HEK293 (cell line): ENCODE results near the gene PCCA.

Experiments
- GLIS1 ChIP-seq: fragments of 450-650 bp; formaldehyde crosslinking; IDR thresholded peaks from 2 replicates; pipeline ENCODE4 v1.5.1; 2016; ENCODE audit warnings: missing biosample characterization, missing genetic modification characterization
- GLIS2 ChIP-seq: fragments of 450-650 bp; formaldehyde crosslinking; IDR thresholded peaks from 2 replicates; pipeline ENCODE4 v1.5.1; 2016; ENCODE audit warnings: missing biosample characterization, missing genetic modification characterization
- KLF10 ChIP-seq: fragments of 450-650 bp; IDR thresholded peaks from 2 replicates; pipeline ENCODE4 v1.5.1; 2018; ENCODE audit warnings: missing biosample characterization, mild to moderate bottlenecking, missing genetic modification characterization
- OSR2 ChIP-seq: fragments of 450-650 bp; formaldehyde crosslinking; IDR thresholded peaks from 2 replicates; pipeline ENCODE4 v1.5.1; 2016; ENCODE audit warnings: missing biosample characterization, missing genetic modification characterization
- PRDM1 ChIP-seq: fragments of 450-650 bp; formaldehyde crosslinking; IDR thresholded peaks from 2 replicates; pipeline ENCODE4; 2016; ENCODE audit warnings: missing biosample characterization, missing genetic modification characterization
- SP7 ChIP-seq: fragments of 450-650 bp; formaldehyde crosslinking; IDR thresholded peaks from 2 replicates; pipeline ENCODE4 v1.5.1; 2016; ENCODE audit warnings: missing biosample characterization, missing genetic modification characterization
- TRIM28 ChIP-seq: IDR thresholded peaks from 2 replicates; pipeline ENCODE4 v1.6.1; 2011; ENCODE audit warnings: low read length, control low read depth, borderline replicate concordance
- ZBTB17 ChIP-seq: fragments of 450-650 bp; formaldehyde crosslinking; IDR thresholded peaks from 2 replicates; pipeline ENCODE4 v1.5.1; 2016; ENCODE audit warnings: missing biosample characterization, missing genetic modification characterization
- ZBTB48 ChIP-seq: fragments of 450-650 bp; formaldehyde crosslinking; IDR thresholded peaks from 2 replicates; pipeline ENCODE4 v1.5.1; 2016; ENCODE audit warnings: missing biosample characterization, missing genetic modification characterization
- ZEB2 ChIP-seq: fragments of 450-650 bp; formaldehyde crosslinking; IDR thresholded peaks from 2 replicates; pipeline ENCODE4 v1.5.1; 2016; ENCODE audit warnings: missing biosample characterization, missing genetic modification characterization
- ZNF366 ChIP-seq: fragments of 450-650 bp; formaldehyde crosslinking; conservative IDR thresholded peaks from 2 replicates; pipeline ENCODE4 v1.5.1; 2016; ENCODE audit warnings: missing biosample characterization, missing genetic modification characterization
- ZNF426 ChIP-seq: fragments of 450-650 bp; formaldehyde crosslinking; IDR thresholded peaks from 2 replicates; pipeline ENCODE4 v1.5.1; 2017; ENCODE audit warnings: missing biosample characterization, missing genetic modification characterization, mild to moderate bottlenecking, inconsistent platforms, moderate library complexity
- ZNF501 ChIP-seq: fragments of 450-650 bp; formaldehyde crosslinking; IDR thresholded peaks from 2 replicates; pipeline ENCODE4 v1.5.1; 2016; ENCODE audit warnings: missing biosample characterization, missing genetic modification characterization
- ZNF558 ChIP-seq: fragments of 450-650 bp; formaldehyde crosslinking; IDR thresholded peaks from 2 replicates; pipeline ENCODE4 v1.5.1; 2016; ENCODE audit warnings: missing biosample characterization, missing genetic modification characterization
- ZNF600 ChIP-seq: fragments of 450-650 bp; formaldehyde crosslinking; IDR thresholded peaks from 2 replicates; pipeline ENCODE4 v1.5.1; 2016; ENCODE audit warnings: missing biosample characterization, missing genetic modification characterization
- ZNF660 ChIP-seq: fragments of 450-650 bp; IDR thresholded peaks from 2 replicates; pipeline ENCODE4 v1.5.1; 2018; ENCODE audit warnings: missing biosample characterization, mild to moderate bottlenecking, missing genetic modification characterization
- ZNF76 ChIP-seq: fragments of 450-650 bp; formaldehyde crosslinking; IDR thresholded peaks from 2 replicates; pipeline ENCODE4; 2016; ENCODE audit warnings: low read depth, missing biosample characterization, missing genetic modification characterization, borderline replicate concordance
- TF ChIP-seq, protein P1 (sequence below): fragments of 450-650 bp; formaldehyde crosslinking; IDR thresholded peaks from 2 replicates; pipeline ENCODE4 v1.5.1; 2016; ENCODE audit warnings: missing biosample characterization, missing genetic modification characterization
- TF ChIP-seq, protein P2 (sequence below): fragments of 450-650 bp; formaldehyde crosslinking; IDR thresholded peaks from 2 replicates; pipeline ENCODE4 v1.5.1; 2016; ENCODE audit warnings: missing biosample characterization, missing genetic modification characterization
- TF ChIP-seq, protein P3 (sequence below): fragments of 450-650 bp; formaldehyde crosslinking; IDR thresholded peaks from 2 replicates; pipeline ENCODE4 v1.5.1; 2016; ENCODE audit warnings: missing biosample characterization, missing genetic modification characterization
- TF ChIP-seq, protein P4 (sequence below): fragments of 450-650 bp; formaldehyde crosslinking; IDR thresholded peaks from 2 replicates; pipeline ENCODE4 v1.5.1; 2017; ENCODE audit warnings: missing biosample characterization, missing genetic modification characterization
- TF ChIP-seq, protein P5 (sequence below): fragments of 450-650 bp; formaldehyde crosslinking; IDR thresholded peaks from 2 replicates; pipeline ENCODE4 v1.5.1; 2016; ENCODE audit warnings: missing biosample characterization, missing genetic modification characterization
- TF ChIP-seq, protein P6 (sequence below): fragments of 450-650 bp; formaldehyde crosslinking; IDR thresholded peaks from 2 replicates; pipeline ENCODE4 v1.5.1; 2016; ENCODE audit warnings: missing biosample characterization, missing genetic modification characterization, low read depth

Gene PCCA

DNA sequence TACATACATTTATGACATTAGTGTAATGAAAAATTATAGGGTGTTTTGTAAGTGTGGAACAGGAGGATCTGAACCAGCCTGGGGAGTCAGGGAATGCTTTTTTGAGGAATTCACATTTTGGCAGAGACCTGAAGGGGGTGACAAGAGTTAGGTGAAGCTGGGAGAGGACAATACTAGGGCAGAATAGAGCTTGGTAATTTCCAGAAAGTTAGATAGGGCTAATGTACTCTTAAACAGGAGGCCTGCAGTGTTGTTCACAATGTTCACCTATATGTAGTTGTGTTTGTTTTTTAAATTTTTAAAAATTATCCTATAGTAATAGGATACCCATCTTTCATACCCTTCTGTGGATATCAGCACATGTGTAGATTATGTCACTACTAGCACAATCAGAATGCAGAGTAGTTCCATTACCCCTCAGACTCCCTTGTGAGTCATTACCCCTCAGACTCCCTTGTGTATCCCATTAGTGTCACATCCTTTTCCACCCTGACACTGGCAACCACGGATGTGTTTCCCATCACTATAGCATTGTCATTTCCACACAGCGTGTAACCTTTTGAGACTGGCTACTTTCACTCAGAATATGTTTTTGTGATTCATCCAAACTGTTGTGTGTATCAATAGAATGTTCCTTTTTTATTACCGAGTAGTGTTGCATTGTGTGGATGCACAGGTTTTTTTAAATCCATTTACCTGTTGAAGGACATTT lies 43.1 kb downstream of the PCCA start (continued):
- TF ChIP-seq, protein P1, sequence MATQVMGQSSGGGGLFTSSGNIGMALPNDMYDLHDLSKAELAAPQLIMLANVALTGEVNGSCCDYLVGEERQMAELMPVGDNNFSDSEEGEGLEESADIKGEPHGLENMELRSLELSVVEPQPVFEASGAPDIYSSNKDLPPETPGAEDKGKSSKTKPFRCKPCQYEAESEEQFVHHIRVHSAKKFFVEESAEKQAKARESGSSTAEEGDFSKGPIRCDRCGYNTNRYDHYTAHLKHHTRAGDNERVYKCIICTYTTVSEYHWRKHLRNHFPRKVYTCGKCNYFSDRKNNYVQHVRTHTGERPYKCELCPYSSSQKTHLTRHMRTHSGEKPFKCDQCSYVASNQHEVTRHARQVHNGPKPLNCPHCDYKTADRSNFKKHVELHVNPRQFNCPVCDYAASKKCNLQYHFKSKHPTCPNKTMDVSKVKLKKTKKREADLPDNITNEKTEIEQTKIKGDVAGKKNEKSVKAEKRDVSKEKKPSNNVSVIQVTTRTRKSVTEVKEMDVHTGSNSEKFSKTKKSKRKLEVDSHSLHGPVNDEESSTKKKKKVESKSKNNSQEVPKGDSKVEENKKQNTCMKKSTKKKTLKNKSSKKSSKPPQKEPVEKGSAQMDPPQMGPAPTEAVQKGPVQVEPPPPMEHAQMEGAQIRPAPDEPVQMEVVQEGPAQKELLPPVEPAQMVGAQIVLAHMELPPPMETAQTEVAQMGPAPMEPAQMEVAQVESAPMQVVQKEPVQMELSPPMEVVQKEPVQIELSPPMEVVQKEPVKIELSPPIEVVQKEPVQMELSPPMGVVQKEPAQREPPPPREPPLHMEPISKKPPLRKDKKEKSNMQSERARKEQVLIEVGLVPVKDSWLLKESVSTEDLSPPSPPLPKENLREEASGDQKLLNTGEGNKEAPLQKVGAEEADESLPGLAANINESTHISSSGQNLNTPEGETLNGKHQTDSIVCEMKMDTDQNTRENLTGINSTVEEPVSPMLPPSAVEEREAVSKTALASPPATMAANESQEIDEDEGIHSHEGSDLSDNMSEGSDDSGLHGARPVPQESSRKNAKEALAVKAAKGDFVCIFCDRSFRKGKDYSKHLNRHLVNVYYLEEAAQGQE (tag by site-specific recombination), result no peak
- TF ChIP-seq, protein P2, sequence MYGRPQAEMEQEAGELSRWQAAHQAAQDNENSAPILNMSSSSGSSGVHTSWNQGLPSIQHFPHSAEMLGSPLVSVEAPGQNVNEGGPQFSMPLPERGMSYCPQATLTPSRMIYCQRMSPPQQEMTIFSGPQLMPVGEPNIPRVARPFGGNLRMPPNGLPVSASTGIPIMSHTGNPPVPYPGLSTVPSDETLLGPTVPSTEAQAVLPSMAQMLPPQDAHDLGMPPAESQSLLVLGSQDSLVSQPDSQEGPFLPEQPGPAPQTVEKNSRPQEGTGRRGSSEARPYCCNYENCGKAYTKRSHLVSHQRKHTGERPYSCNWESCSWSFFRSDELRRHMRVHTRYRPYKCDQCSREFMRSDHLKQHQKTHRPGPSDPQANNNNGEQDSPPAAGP, result peak; percentile 83
- no peak for TF ChIP-seq ZNF76
- TF ChIP-seq ZNF501, result peak; percentile 41; the same call in 1 of the 2 replicates
- no peak for TF ChIP-seq KLF10 (tag by site-specific recombination)
- TF ChIP-seq, protein P3, sequence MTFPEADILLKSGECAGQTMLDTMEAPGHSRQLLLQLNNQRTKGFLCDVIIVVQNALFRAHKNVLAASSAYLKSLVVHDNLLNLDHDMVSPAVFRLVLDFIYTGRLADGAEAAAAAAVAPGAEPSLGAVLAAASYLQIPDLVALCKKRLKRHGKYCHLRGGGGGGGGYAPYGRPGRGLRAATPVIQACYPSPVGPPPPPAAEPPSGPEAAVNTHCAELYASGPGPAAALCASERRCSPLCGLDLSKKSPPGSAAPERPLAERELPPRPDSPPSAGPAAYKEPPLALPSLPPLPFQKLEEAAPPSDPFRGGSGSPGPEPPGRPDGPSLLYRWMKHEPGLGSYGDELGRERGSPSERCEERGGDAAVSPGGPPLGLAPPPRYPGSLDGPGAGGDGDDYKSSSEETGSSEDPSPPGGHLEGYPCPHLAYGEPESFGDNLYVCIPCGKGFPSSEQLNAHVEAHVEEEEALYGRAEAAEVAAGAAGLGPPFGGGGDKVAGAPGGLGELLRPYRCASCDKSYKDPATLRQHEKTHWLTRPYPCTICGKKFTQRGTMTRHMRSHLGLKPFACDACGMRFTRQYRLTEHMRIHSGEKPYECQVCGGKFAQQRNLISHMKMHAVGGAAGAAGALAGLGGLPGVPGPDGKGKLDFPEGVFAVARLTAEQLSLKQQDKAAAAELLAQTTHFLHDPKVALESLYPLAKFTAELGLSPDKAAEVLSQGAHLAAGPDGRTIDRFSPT (tag by site-specific recombination), result peak; percentile 84
- no peak for TF ChIP-seq ZNF426 (tag by site-specific recombination)
- TF ChIP-seq SP7, result peak; percentile 81
- TF ChIP-seq, protein P4, sequence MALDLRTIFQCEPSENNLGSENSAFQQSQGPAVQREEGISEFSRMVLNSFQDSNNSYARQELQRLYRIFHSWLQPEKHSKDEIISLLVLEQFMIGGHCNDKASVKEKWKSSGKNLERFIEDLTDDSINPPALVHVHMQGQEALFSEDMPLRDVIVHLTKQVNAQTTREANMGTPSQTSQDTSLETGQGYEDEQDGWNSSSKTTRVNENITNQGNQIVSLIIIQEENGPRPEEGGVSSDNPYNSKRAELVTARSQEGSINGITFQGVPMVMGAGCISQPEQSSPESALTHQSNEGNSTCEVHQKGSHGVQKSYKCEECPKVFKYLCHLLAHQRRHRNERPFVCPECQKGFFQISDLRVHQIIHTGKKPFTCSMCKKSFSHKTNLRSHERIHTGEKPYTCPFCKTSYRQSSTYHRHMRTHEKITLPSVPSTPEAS, result no peak
- TF ChIP-seq ZNF558, result 0 out of 2 replicates have a peak, but pooled peaks have one; percentile 38
- TF ChIP-seq, protein P5, sequence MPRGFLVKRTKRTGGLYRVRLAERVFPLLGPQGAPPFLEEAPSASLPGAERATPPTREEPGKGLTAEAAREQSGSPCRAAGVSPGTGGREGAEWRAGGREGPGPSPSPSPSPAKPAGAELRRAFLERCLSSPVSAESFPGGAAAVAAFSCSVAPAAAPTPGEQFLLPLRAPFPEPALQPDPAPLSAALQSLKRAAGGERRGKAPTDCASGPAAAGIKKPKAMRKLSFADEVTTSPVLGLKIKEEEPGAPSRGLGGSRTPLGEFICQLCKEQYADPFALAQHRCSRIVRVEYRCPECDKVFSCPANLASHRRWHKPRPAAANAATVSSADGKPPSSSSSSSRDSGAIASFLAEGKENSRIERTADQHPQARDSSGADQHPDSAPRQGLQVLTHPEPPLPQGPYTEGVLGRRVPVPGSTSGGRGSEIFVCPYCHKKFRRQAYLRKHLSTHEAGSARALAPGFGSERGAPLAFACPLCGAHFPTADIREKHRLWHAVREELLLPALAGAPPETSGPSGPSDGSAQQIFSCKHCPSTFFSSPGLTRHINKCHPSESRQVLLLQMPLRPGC (tag by site-specific recombination), result peak; percentile 61
- TF ChIP-seq ZBTB48 (tag by site-specific recombination), result peak; percentile 79
- peak; percentile 37; the same call in 1 of the 2 replicates for TF ChIP-seq ZBTB17 (tag by site-specific recombination)
- peak; percentile 76 for TF ChIP-seq PRDM1 (tag by site-specific recombination)
- TF ChIP-seq, protein P6, sequence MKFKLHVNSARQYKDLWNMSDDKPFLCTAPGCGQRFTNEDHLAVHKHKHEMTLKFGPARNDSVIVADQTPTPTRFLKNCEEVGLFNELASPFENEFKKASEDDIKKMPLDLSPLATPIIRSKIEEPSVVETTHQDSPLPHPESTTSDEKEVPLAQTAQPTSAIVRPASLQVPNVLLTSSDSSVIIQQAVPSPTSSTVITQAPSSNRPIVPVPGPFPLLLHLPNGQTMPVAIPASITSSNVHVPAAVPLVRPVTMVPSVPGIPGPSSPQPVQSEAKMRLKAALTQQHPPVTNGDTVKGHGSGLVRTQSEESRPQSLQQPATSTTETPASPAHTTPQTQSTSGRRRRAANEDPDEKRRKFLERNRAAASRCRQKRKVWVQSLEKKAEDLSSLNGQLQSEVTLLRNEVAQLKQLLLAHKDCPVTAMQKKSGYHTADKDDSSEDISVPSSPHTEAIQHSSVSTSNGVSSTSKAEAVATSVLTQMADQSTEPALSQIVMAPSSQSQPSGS (tag by site-specific recombination), result peak; percentile 20; the same call in 1 of the 2 replicates
- peak; percentile 38; the same call in 1 of the 2 replicates for TF ChIP-seq TRIM28
- peak; percentile 62 for TF ChIP-seq ZNF600 (tag by site-specific recombination)
- TF ChIP-seq ZNF366 (tag by site-specific recombination), result peak; percentile 83
- TF ChIP-seq GLIS2 (tag by site-specific recombination), result peak; percentile 72
- TF ChIP-seq OSR2 (tag by site-specific recombination), result 0 out of 2 replicates have a peak, but pooled peaks have one; percentile 16
- 0 out of 2 replicates have a peak, but pooled peaks have one; percentile 32 for TF ChIP-seq ZNF660 (tag by site-specific recombination)
- TF ChIP-seq ZEB2 (tag by site-specific recombination), result peak; percentile 88
- peak; percentile 49; the same call in 1 of the 2 replicates for TF ChIP-seq GLIS1 (tag by site-specific recombination)
